Hematopoietic multipotent progenitor cell treated with erythropoietin and hydrocortisone succinate and interleukin-3 and kit ligand, for 4 days (in vitro differentiated cells): ENCODE data around the gene MINDY4.

Experiments
- DNase-seq: peaks from one replicate; pipeline ENCODE4 v3.0.0-alpha.2; 2015

MINDY4 gene

DNA sequence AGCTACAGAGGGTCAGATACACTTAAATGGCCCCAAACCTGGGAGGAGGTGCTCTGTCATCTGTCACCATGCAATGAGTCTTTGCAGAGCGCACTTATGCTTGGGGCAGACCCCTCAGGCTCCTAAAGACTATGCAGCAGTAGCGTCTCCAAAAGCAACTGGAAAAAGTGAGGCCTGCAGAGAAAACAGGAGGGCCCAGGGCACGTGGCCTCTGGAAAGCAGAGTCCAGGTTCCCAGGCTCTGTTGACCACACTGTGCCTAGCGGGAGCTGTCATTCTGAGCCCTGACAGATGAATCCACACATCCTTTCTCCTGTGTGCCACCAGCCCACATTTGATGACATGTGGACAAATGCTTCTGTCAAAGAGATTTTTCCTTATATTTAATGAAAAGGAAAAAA lies 66.4 kb downstream of the MINDY4 start:
- DNase-seq: no peak

DNA sequence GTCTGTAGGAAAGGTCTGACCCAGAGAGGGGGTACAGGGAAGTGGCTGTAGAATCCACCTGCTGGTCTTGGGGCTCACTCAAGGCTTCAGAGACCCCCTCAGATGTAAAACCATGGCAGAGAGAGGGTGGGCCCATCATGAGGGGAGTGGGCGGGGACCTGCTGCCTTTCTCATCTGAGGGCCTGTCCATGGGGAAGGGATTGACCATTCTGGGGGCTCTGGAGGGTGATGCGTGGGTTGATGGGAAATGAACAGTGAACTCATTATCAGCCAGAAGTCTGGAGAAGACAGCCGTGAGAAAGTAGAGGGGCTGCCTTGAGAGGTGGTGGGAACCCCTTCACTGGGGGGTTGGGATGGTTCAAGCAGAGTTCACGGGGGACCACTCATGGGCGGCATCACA lies 66.8 kb downstream of the MINDY4 start:
- no peak for DNase-seq

DNA sequence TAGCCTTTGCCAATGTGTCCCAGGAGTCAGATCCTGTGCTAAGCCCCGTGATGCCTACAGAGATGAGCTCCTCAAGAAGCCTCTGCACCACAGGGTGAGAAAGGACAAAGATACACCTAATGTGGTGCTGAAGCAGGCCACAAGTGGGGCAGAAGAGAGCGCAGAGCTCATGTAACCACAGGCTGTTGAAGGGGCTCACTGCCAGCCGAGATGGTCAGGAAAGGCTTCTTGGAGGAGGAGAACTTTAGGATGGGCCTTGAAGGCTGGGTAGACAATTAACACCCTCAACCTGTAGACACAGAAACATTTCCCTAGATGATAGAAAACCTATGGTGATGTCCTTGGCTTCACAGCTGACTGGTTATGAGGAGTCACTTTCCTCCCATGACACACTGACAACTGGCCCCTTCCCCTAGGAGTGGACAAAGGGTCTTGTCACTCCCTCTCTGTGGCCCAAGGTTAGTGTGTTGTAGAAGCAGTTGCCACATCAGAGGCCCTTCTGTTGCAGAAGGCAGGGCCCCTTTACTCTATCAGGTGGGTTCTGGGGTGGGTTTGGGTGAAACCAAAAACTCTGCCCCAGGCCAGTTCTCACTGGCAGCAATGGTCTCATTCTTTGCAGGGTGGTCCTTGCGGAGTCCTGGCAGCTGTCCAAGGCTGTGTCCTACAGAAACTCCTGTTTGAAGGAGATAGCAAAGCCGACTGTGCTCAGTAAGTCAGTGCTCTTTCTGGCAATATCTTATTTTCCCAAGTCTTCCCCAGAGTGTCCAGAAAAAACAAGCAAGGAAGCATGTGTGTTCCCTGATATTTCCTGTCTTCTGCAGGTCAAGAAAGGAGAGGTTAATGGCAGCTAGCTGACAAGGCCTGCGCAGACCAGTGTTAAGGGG lies 69.2 kb downstream of the MINDY4 start:
- no peak for DNase-seq

DNA sequence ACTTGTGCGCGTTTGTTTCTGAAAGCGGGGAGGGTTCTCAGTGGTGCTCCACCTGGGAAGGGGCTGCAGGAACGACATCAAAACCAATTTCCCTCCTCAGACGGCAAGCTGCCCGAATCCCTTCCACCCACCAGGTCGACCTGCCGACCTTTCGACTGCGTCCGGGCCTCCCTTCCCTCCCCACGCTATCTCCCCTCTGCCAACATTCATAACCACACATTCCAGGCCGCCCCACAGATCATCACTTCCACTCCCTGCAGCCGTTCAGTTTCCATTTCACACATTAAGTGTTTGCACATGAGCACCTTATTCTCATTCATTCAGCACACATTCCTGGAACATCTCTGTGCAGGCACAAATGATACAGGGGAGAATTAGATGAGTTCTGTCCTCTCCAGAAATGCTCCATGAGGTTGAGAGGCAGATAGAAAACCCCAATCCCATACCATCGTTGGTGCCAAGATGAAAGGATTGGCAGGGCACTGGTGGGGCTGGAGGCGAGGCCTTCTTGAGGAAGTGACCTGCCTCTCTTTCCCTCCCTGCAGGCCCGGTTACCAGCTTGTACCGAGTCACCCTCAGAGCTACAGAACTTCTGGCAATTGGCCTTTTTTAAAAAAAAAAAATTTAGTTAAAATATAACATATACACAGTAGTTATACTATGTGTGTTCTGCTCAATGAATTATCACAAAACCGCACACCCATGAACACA lies 70.0 kb downstream of the MINDY4 start:
- DNase-seq: no peak

DNA sequence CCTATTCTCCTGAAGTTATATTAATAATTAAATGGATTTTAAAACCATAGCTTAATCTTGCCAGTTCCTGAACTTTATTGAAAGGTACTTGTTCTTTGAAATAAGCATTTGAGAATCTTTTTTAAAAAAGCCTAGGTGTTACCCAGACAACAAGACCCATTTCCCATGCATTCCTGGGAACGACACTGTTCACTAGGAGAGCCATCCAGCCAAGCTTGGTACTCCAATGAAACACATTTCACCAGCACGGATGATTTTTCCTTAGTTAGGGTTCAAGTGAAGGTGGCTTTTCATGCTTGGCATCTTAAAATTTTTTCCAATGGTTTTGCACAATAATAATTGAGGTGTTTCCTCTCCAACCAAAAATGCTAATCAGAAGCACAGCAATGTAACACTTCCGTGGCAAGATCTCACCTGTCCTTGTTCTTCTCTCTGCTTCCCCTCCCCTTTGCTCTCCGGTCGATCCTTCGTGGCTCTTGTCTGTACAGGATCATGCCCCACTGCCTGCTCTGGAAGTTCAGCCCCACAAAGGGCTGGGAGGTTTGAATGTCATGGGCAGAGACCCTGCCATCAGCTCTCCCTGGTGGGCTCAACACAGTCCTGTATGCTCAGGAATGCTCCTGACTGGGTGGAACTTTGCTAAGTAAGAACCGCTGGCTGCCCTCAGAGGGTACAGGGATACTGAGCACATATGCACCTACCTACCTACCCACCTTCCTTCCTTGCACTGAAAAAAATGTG lies 70.8 kb downstream of the MINDY4 start:
- DNase-seq: no peak

DNA sequence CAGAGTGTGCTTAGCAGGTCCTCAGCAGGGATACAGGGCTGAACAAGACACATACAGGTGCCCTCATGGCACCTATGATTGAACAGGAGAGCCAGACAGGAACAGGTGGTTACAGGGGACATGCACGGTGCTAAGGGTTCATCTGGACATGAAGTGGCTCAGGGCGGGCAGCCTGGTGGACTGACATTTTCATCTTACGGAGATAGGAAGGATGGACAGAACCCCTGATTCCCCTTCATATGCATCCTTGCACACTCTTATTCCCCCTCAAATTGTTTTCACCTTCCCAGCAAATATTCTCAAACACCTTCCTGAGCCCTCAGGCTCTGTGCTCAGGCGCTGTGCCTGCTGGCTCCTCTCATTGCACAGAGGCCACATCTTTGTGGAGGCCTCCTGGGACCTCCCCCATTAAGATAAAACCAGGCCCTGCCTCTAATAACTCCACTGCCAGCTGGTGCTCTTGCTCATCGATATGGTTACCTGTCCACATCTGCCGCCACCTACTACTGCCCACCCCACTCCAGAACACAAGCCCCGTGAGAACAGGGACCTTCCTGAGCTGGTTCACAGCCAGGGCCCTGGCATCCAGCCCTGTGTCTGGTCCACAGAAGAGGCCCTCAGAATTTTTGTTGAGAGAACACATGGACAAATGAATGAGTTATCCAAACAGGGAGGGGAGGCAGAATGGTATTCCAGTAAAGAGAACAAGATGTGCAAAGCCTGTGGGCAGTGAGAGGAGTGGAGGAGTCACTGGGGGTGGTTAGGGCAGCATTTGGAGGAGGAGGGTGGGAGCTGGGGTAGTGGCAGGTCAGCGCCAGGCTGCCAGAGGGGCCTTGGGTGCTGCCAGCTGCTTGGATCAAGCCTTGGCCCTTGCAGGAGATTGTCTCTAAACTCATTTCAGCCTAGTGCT lies 71.6 kb downstream of the MINDY4 start:
- no peak for DNase-seq

DNA sequence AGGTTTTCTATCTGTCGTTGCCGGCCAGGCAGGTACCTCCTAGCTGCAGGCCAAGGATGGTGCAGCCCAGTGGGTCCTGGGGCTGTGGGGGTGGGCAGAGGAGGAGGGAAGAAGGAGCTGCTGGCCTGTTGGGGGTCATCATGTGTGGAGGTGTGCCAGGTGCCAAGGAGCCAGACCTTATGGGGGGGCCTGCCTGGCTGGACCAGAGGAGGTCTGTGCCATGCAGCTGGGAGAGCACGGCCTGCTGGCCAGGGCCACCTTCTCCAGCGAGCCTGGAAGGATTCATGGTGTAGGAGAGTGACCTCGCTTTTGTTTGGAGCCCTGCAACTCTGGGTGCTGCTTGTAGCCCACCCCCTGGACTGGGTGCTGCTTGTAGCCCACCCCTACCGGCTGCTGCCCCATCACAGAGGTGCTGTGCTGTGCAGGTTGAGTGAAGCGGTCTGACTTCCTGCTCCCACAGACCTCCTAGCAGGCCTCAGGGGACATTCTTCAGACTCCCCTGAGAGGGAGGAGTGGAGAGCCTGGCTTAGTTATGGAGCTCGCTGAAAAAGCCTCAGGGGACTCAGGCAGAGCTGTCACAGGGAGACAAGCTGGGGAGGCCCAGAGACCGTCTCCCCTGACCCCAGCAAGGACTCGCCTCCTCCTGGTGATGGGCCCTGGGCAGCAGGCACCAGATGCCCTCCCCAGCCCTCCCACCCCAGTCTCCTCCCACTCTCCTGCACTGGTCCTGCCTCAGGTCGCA lies 72.7 kb downstream of the MINDY4 start:
- no peak for DNase-seq

DNA sequence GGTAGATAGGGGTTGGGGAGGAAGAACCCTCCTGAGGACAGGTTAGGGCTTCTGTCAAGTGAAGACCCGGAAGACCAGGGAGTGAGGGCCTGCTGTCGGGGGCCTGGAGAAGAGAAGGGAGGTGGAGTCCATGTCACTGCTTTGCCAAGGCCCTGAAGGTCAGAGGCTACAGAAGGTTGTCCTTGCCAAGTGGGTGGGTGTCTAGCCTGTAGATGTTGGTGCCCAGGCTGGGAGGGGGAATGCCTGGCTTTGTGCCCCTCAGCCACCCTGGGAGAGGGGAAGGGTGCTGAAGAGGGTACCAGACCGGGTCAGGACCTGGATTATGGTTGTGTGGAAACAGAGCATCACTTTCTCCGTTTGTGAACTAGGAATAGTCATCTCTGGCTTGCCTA lies 73.3 kb downstream of the MINDY4 start:
- DNase-seq: no peak

DNA sequence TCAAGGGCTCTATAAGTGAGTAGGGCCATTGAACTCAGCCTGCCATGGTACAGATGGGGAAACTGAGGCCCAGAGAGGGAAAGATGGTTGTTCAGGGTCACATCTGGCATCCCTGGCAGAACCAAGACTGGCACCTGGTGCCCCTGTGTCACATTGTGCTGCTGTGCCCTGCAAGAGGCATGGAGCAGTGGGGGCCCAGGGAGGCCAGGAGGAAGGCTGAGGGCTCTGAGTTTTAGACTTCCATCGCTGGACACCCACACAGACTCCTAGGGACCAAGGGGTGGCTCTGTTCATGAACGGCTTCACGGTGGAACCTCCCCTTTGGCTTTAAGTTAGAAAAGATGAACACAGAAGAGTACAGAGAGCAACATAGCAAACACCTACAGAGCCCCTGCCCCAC lies 73.7 kb downstream of the MINDY4 start:
- no peak for DNase-seq

DNA sequence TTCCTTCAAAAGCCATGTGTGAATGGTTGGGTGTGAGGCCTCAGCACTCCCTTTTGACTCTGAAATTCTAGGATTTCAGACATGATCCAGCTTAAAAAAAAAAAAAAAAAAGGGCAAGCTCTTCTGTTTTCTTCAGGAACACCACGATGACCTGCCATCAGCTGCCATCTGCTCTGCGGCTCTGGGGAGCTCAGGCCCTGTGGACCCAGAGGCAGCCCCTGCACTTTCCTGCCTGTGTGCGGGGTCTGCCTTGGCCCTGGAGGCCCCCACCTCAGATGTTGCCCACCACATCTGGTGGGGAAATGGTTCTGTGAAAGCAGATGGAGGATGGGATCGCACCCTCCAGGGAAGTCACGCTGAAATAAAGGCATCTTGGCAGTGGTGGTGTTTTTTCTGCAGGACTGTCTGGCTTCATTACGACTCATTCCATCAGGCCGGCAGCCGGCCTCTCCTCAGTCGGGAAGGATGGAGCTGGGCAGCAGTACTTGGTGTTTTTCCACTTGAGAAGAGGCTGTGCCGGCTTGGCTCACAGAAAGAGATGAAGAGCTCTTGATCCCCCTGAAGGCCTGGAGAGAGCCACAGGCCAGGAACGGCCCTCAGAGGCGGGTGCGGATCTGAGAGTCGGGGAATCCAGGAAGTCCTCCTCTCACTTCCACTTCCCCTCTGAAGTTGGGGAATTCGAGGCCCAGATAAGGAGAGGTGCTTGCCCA lies 74.4 kb downstream of the MINDY4 start:
- no peak for DNase-seq

DNA sequence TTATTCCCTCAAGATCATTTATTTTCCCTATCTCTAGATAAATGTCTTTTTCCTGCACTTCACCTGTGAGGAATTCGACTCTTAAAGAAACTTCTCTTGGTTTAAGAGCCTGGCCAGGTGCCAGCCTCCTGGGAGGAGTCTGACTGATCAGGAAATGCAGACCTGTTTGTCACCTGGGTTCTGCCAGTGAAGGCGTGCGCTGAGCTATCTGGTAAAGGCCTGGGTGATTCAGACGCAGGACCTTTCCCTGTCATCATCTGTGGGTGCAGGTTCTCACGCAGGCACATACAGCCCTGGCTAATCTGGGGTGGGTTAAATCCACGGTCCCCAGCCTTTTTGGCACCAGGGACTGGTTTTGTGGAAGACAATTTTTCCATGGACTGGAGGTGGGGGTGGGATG lies 75.2 kb downstream of the MINDY4 start:
- DNase-seq: no peak

DNA sequence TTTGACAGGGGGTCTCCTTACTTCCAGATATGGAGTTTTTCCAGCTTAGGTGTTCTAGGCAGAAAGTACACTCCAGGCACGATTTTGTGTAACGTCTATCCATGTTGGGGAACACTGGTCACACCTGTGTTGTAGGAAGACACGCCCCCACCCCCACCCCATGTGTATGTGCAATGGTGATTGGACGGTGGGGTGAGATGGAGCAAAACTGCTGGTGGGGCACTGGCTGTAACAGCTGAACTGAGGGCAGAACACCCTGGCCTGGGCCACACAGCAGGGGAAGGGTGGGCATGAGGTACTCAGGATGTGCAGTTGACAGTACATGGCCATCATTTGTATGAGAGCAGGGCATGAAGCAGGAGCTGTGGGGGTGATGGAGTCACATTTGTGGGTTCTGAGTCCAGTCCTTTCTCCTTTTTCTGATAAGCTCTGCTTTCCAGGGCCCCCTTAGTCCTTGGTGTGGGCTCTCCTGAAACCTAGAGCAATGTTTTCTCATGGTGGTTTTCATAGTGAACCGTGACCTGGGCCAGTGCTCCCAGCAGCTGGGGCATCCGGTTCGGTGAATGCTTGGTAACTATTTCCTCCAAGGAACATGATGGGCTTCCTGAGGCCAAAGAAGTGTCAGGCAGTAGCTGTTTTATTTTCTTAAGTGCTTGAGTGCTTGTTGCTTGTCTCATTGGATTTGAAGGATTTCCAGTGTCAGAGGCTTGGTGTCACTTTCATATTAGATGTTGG lies 77.1 kb downstream of the MINDY4 start:
- no peak for DNase-seq

DNA sequence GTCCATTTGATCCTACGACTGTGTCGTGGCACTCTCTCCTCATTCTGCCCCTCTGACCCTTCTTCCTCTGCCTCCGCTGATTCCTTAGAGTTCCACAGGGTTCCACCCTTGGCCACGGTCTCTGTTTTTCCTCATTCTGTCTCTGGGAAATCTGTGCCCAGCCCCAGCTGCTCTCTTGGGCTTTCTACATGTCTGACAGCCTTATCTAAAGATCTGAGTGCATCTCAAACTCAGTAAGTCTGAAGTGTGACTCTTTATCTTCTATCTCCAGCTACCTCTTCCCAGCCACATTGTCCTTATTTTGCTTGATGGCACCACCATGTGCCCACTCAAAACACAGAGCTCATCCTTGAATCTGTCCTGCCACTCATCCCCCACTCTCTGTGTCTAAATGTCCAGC lies 78.3 kb downstream of the MINDY4 start:
- DNase-seq: no peak

DNA sequence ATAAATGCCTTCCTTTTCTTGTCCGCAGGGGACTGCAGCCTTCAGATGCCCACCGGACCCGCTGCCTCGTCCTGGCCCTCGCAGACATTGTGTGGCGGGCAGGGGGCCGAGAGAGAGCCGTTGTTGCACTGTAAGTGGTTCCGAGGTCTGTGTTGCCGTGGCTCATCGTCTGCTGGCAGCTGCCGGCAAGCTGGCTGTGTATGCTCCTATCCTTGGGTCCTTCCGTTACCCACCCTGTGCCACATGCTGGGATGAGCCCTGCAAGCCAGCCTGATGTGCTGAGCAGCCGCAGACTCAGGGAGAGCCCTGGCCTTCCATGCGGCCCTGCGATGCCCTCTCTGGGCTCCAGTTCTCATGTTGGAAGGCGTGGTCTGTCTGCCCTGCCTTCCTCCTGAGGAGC lies 79.2 kb downstream of the MINDY4 start:
- DNase-seq: no peak

DNA sequence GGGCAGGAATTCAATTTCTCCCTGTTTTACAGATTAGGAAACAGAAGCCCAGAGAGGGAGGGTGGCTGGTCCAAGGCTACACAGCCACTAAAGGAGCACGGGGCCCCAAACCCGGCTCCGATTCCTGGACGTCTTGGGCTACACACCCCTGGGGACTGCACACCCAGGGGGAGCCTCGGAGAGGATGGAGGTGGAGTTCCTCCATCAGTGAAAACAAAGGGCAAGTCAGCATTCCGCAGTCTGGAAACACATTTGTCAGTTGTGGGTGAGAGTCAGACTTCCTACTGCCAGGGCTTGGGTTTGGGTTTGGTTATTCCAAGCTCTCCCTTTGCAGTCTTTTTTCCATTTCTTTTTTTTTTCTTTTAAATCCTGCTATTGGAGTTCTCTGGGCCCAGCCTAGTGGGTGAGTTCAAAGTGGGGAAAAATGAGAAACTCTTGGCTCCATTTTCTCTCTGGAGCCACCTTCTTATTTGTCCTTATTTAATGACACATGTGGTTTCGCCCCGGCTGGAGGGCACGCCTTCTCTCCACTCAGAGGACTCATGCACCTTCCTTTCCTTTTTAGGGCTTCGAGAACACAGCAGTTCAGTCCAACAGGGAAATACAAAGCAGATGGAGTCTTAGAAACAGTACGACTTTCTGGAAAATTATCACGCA lies 80.6 kb downstream of the MINDY4 start:
- DNase-seq: no peak

DNA sequence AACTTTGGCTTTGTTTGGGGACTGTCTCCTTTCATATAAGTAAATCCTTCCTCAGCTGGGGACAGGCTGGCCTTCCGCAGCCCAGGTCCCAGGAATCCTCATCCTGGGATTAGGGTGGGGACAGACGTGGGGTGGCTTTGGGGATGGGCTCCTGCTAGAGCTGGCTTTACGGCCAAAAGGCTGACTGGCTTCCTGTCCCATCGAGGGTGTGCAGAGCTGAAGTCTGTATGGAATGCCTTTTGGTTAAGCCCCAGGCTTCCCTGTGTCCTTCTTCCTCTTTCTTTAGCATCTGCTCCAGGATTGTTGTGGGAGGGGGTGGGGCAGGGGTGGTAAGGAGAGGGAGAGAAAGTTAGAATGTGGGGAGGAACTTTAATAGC lies 81.1 kb downstream of the MINDY4 start:
- DNase-seq: no peak

DNA sequence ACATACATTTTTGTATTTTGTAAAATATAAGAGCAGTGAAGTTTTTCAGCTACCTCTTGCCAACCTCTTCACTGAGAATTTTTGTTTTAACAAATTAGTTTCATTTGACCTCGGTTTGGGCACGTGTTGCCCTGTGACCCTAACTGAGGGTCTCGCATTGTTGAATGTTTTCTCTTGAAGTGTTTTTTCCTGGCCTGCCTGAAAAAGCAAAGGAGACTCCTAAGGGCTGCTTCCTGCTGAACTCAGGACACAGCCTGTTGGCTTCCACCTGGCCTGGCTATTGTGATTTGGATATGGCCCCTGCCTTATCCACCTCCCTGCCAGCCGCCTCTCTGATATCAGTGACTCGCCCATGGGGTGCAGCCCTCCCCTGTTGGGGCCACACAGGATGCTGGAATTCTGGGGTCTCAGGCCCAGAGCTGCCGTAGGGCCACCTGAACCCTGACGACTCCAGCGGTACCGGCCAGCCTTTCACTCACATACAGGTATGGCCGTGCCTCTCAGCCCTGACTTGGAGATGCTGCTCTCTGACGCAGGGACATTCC lies 81.6 kb downstream of the MINDY4 start:
- no peak for DNase-seq

DNA sequence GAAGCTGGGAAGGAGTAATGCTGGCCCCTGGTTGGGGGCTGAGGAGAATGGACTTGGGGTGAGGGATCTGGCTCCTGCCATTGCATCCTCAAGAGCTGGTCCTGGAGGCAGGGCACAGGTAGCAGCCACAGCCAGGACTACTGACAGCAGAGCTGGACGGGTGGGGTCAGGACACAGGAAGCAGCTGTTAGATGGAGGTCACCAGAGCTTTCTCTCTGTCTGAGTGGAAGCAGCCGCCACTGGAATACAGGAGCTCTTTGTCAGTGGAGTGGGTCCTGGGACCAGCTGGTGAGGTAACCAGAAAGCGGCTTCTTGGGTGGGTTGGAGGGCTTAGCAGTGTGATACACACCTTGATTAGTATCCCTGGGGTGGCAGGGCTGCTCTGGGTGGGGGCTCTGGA lies 82.4 kb downstream of the MINDY4 start:
- no peak for DNase-seq

DNA sequence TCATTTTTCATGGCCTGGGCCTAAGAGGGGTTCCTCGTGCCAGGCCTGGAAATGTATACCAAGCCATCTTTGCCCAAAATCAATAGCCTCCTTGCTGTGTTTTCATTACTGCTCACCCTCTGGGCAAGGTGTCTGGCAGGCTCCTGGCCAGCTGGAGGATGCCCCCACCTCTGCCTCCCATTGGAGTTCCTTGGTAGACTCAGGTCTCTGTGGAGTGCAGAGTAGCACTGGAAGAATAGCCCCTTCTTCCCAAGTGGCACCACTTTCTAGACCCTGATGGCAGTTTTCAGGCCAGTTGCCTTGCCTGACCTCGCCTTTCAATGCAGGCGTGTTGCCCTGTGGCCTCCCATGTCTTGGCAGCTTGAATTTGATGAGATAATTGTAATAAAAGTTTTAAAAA lies 84.7 kb downstream of the MINDY4 start:
- DNase-seq: no peak

DNA sequence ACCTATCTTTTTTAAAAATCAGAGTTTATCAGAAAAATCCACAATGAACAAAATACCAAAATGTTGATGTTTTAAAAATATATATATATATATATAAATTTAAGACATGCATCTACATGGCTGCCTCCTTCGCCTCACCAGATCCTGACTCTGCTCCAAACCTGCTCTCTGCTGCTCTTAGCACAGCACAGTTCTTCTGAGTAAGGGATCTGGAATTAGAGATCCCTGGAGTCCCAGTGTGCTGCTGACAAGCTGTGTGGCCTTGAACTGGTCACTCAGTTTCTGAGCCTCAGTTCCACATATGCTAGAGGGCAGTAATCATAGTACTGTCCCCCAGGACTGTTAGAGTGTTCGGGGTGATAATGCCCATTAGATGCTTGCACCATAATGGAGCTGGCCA lies 87.4 kb downstream of the MINDY4 start:
- DNase-seq: no peak
